Measurements from ENCODE around the gene RAB11FIP3. TPM values are rescaled to one million over a fixed set of nuclear protein-coding genes. Genes with fewer than 3 reads are reported as not detected.
A peak's percentile ranks its signal among the peaks of the same experiment; 100 is the strongest.
"Not testable (repeated sequence)": the region's sequence is repeated elsewhere in the genome, so short reads cannot be mapped to it uniquely, and the experiment has no call there.

Gene RAB11FIP3
- total RNA-seq, 1 donor from 2014 or later, result 24.1 TPM

DNA sequence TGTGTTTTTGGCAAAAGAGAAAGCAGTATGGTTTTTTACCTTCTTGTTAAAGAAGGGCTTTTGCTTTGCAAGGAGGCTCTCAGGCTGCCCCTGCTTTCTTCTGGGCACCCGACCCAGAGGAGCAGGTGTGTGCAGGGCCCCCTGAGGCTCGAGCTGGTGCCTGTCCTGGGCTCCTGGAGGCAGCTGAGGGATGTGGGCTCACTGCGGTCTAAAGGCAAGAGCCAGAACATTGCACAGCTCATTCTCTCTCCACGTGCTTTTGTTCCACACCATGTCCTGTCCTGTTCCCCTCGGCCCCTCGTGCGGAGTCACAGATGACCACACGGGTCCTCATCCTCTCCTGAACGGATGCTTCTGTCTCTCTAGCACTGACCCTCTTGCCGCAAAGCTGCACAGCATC, 65.3 kb downstream of the RAB11FIP3 start:
- ATAC-seq, result no peak
- no peak for DNase-seq (ENCODE audit: low spot score)

GRCh38 chr16:491220-491919, 65.9 kb downstream of the RAB11FIP3 start:
- no peak for ATAC-seq
- no peak for DNase-seq (ENCODE audit: low spot score)

- ATAC-seq (no peak), DNase-seq (ENCODE audit: low spot score) (no peak)
These were observed 66.9 kb downstream of the RAB11FIP3 start for GRCh38 chr16:492211-492875.

DNA sequence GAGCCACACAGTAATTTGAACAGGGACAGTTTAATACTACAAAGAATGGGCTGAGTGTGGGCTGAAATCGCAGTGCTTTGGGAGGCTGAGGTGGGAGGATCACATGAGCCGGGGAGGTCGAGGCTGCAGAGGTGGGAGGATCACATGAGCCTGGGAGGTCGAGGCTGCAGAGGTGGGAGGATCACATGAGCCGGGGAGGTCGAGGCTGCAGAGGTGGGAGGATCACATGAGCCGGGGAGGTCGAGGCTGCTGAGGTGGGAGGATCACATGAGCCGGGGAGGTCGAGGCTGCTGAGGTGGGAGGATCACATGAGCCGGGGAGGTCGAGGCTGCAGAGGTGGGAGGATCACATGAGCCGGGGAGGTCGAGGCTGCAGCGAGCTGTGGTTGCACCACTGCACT, 69.2 kb downstream of the RAB11FIP3 start:
- ATAC-seq; DNase-seq (ENCODE audit: low spot score): not testable (repeated sequence)

DNA sequence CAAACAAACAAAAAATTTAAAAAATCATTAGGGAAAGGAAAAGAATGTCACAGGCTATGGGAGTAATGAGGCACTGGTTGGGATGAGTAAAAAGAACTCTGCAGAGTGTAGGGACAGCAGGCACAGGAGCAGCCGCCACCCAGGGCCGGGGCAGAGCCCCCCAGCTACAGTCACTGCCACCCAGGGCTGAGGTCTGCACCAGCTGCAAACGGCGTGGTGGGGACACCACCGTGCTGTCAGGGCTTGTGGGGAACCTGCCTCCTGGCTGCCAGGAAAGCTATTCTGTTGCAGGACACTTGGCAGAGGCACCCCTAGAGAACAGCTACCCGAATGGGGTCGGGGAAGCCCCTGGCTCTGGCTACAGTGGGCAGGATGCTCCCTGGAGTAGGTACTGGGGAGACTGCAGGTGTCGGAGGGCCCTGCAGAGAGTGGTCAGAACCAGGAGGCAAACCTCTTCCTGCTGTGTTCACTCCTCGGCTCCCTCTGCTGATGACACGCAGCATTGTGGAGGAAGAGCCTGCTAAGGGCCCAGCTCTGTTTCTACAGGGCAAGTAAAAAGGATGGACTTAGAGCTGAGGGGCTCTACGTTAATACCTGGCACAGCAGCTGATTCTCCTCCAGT, 69.8 kb downstream of the RAB11FIP3 start:
- peak; percentile 85 for ATAC-seq
- no peak for DNase-seq (ENCODE audit: low spot score)

- no peak for DNase-seq (ENCODE audit: low spot score)
- ATAC-seq, result peak; percentile 27
These were observed 70.8 kb downstream of the RAB11FIP3 start for GRCh38 chr16:496097-496886.

DNA sequence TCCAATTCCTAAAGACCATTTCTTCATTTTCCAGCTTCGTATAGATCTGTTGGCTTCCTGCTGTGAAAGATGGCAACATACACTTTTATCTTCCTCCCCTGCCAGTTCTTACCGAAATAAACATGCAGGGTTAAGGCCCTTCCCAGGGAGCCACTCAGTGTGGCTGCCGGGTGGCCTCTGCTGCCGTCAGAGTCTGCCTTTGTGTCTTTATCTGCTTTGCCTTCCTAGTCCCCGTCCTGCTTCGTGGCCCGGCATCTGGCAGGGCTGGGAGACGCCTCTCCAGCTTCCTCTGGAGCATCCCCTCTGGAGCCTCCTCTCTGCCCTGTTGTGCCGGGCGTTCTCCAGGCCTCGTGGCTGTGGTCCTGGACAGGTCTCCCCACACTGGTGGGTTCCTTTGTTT, 71.8 kb downstream of the RAB11FIP3 start:
- peak; percentile 12 for ATAC-seq
- no peak for DNase-seq (ENCODE audit: low spot score)

GRCh38 chr16:499924-500323, 74.5 kb downstream of the RAB11FIP3 start:
- ATAC-seq (no peak), DNase-seq (ENCODE audit: low spot score) (no peak)

DNA sequence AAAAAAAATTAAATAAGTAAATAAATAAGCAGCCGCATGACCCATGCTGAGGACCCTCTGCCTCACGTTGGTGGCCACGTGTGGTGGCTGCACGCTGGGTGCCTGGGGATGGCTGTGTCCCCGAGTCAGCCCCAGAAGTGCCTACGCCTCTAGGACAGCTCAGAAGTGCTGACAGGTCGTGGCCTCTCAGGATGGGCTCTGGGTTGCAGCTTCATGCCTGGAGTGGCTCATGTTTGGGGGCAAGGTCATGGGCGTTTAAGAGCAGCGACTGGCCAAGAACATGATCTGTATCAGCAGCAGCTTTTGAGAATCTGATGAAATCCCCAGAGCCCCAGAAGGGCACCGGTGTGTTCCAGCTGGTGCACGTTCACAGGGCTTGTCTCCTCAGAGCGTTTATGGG, 75.3 kb downstream of the RAB11FIP3 start:
- ATAC-seq, result no peak
- no peak for DNase-seq (ENCODE audit: low spot score)

- peak; percentile 85 for ATAC-seq
- peak; percentile 89 for DNase-seq (ENCODE audit: low spot score)
These were observed 76.9 kb downstream of the RAB11FIP3 start for GRCh38 chr16:502179-502943.

DNA sequence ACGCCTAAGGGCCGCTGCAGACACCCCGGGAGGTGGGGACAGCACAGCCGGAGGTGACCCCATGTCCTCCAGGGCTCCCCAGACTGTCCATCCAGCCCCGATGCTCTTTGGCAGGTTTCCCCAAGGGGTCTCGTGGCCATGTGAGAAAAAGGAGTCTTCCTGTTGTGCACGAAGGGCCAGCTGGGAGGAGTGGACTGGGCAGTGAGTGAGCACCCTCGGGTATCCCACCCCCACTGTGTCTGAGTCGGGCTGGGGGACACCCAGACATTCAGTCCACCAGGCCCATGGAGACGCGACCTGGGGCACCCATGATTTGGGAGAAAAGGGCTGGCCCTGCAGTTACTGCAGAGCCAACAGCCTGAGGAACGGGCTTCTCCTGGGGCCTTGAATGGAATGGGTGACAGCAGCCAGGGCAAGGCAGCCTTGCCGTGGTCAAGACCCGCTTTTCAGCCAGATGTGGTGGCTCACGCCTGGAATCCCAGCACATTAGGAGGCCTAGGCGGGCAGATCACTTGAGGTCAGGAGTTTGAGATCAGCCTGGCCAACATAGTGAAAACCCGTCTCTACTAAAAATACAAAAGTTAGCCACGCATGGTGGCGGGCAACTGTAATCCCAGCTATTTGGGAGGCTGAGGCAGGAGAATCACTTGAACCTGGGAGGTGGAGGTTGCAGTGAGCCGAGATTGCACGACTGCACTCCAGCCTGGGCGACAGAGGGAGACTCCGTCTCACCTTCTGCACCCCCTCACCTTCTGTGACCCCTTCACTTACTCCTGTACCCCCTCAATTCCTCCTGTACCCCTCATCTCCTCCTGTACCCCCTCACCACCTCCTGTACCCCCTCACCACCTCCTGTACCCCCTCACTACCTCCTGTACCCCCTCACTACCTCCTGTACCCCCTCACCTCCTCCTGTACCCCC, 78.0 kb downstream of the RAB11FIP3 start:
- ATAC-seq (peak; percentile 4), DNase-seq (ENCODE audit: low spot score) (peak; percentile 55)

- ATAC-seq, result no peak
- no peak for DNase-seq (ENCODE audit: low spot score)
These were observed 80.2 kb downstream of the RAB11FIP3 start for GRCh38 chr16:505479-506245.

- DNase-seq (ENCODE audit: low spot score) (no peak), ATAC-seq (no peak)
These were observed 80.7 kb downstream of the RAB11FIP3 start for GRCh38 chr16:506246-506546.

GRCh38 chr16:507527-507926, 82.1 kb downstream of the RAB11FIP3 start:
- DNase-seq (ENCODE audit: low spot score), result not testable (repeated sequence)
- ATAC-seq, result peak; percentile 35

DNA sequence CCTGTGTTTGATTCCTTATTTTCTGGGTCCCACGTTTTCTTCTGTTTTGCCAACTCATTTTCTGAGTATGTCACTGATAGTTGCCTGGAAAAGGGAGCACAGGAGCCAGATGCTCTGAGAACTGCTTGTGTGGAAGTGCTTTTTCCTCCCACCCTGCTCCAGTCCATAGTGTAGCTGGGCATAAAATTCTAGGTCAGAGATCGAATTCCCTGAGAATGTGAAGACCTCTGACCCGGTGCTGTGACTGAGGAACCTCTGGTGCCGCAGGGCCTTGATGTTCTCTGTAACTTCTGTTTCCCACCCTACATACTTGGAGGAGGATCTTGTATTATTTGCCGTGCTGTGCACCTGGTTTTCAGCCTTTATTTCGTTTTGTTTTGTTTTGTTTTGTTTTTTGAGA, 82.5 kb downstream of the RAB11FIP3 start:
- ATAC-seq (peak; percentile 17), DNase-seq (ENCODE audit: low spot score) (no peak)

- peak; percentile 75 for DNase-seq (ENCODE audit: low spot score)
- peak; percentile 77 for ATAC-seq
These were observed 83.7 kb downstream of the RAB11FIP3 start for GRCh38 chr16:508884-509736.

- ATAC-seq, result no peak
- no peak for DNase-seq (ENCODE audit: low spot score)
These were observed 84.8 kb downstream of the RAB11FIP3 start for GRCh38 chr16:510066-510825.
